Cardiac fibroblast (primary cell): ENCODE data around the gene SLC17A3.

Source experiments
- DNase-seq, 2 donors: peaks; one replicate each; pipeline versions ENCODE4 v3.0.0 to v3.0.0-alpha.2; 2010; ENCODE audit warnings: low read depth in 2 of 2
- H3K4me3 ChIP-seq, 2 donors: replicated peaks in 1 of 2; 1 replicate in 1 of 2; 2 replicates in 1 of 2; pipeline ENCODE4 v1.5.1; 2011; ENCODE audit warnings: low read depth in 2 of 2, low read length in 2 of 2, mild to moderate bottlenecking in 2 of 2, moderate library complexity in 1 of 2
- TF ChIP-seq, protein P1 (sequence below): IDR thresholded peaks from one replicate; pipeline ENCODE4 v1.5.1; 2011; ENCODE audit warnings: low read depth, mild to moderate bottlenecking, low read length, inconsistent platforms

Gene SLC17A3

DNA sequence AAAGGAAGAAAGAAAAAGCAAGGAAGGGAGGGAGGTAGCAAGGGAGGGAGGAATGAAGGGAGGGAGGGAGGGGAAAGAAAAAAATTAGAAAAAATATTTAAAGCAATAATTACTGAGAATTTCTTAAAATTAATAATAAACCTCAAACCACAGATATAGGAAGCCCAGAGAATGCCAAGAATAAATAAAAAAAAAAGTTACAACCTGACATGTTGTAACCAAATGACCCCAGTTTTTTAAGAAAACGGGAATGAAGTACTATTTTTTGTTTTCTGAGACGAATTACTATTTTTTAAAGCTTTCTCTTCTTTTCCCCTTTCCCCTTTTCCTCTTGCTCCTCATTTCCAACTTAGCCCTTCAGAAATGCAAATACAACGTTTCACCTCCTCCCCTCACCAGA, 58.8 kb downstream of the SLC17A3 start:
- DNase-seq: no peak
- TF ChIP-seq, protein P1, sequence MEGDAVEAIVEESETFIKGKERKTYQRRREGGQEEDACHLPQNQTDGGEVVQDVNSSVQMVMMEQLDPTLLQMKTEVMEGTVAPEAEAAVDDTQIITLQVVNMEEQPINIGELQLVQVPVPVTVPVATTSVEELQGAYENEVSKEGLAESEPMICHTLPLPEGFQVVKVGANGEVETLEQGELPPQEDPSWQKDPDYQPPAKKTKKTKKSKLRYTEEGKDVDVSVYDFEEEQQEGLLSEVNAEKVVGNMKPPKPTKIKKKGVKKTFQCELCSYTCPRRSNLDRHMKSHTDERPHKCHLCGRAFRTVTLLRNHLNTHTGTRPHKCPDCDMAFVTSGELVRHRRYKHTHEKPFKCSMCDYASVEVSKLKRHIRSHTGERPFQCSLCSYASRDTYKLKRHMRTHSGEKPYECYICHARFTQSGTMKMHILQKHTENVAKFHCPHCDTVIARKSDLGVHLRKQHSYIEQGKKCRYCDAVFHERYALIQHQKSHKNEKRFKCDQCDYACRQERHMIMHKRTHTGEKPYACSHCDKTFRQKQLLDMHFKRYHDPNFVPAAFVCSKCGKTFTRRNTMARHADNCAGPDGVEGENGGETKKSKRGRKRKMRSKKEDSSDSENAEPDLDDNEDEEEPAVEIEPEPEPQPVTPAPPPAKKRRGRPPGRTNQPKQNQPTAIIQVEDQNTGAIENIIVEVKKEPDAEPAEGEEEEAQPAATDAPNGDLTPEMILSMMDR: no peak
- H3K4me3 ChIP-seq: no peak overlapping the region

DNA sequence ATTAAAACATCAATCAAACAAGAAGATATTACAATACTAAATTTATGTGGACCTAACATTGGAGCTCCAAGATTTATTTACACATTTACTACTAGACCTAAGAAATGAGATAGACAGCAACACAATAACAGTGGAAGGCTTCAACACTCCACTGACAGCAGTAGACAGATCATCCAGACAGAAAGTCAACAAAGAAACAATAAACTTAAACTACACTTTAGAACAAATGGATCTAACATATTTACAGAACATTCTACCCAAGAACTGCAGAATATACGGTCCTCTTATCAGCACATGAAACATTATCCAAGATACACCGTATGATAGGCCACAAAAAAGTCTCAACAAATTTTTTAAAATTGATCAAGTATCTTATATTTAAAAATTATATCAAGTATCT, 69.2 kb downstream of the SLC17A3 start:
- no peak for DNase-seq
- no peak overlapping the region for H3K4me3 ChIP-seq
- TF ChIP-seq, protein P1: no peak

DNA sequence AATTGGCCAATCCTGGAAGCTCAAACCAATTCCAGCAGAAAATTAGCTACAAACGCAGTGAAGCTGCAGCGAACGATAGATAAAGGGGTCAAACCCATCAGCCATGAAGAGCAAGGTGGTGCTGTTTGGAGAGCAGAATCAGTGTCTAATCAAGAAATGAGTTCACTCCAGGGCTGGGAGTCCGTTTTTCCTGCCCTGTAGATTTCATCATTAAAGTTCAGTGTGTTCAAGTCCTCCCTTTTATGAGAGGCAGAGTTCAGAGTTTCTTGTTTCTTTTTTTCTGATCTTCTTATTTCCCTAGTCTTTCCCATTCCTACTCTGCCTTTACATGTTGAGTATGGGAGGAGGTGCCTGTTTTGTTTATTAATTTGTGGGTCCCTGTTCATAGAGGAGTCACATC, 72.6 kb downstream of the SLC17A3 start:
- TF ChIP-seq, protein P1: no peak
- DNase-seq: no peak
- H3K4me3 ChIP-seq: no peak overlapping the region
